ENCODE measurements around the gene C8B.

DNA sequence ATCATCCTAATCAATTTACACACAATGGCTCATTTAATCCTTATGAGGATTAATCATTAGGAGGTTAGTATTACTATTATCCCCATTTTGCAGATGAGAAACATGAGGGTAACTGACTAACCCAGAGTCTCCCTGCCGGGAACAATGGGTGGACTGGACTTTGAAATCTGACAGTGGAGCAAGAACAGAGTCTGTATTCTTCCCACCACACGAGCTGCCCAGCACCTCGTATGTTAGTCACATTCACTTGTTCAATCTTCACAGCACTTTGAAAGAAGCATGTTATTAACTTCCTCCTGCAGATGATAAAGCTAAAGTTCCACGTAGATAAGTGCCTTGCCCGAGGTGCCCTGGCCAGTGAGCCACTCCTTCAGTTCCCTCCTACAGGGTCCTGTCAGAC, 12.4 kb downstream of the C8B start:
- TF ChIP-seq POLR2AphosphoS5 (IDR thresholded peaks at IDR 0.05; ENCODE audit: low read depth), result no peak
- TF ChIP-seq, protein P1, sequence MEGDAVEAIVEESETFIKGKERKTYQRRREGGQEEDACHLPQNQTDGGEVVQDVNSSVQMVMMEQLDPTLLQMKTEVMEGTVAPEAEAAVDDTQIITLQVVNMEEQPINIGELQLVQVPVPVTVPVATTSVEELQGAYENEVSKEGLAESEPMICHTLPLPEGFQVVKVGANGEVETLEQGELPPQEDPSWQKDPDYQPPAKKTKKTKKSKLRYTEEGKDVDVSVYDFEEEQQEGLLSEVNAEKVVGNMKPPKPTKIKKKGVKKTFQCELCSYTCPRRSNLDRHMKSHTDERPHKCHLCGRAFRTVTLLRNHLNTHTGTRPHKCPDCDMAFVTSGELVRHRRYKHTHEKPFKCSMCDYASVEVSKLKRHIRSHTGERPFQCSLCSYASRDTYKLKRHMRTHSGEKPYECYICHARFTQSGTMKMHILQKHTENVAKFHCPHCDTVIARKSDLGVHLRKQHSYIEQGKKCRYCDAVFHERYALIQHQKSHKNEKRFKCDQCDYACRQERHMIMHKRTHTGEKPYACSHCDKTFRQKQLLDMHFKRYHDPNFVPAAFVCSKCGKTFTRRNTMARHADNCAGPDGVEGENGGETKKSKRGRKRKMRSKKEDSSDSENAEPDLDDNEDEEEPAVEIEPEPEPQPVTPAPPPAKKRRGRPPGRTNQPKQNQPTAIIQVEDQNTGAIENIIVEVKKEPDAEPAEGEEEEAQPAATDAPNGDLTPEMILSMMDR (IDR thresholded peaks at IDR 0.05; ENCODE audit: insufficient read depth, low read length), result no peak
